Lower leg skin (tissue), 4 donors: ENCODE measurements around the gene STUM. TPM values are rescaled to one million over a fixed set of nuclear protein-coding genes. Genes with fewer than 3 reads are reported as not detected.
"Not testable (repeated sequence)": the region's sequence is repeated elsewhere in the genome, so short reads cannot be mapped to it uniquely, and the experiment has no call there.

Experiments
- DNase-seq, 2 donors: peaks; one replicate each; pipeline ENCODE4 v3.0.0-alpha.2; 2019; ENCODE audit warnings: low spot score in 2 of 2
- H3K4me3 ChIP-seq: fragments of 200-600 bp; sonication (generic); 2 replicates; pipeline ENCODE4 v1.5.1; 2017; ENCODE audit warnings: mild to moderate bottlenecking, low read depth; ENCODE audit not compliant: poor library complexity, severe bottlenecking
- CTCF ChIP-seq, 3 donors: fragments of 450-650 bp; IDR thresholded peaks; one replicate each; pipeline ENCODE4 v1.5.1; 2016; ENCODE audit warnings: antibody characterized with exemption in 3 of 3, mild to moderate bottlenecking in 3 of 3, moderate library complexity in 2 of 3
- POLR2A ChIP-seq, 2 donors: fragments of 450-650 bp; IDR thresholded peaks; one replicate each; pipeline ENCODE4 v1.6.1; 2016 to 2017; ENCODE audit warnings: antibody characterized with exemption in 2 of 2, mild to moderate bottlenecking in 1 of 2, moderate library complexity in 1 of 2
- WGBS, 2 donors: methylation state at CpG; one replicate each; pipeline ENCODE4 v1.1.5; 2018; 5-methylcytosine and 5-hydroxymethylcytosine counted together
- intact Hi-C: fragments of 100-400 bp; cut with DNase I; formaldehyde crosslinking; loops from one replicate; pipeline ENCODE4 v1.15.0; 2023; ENCODE audit warnings: low total_unique reads
- total RNA-seq, 4 donors: library from RNA; depleted of rRNA; stranded (reverse); fragments of >200 nt; gene quantifications; one replicate each; pipeline ENCODE4 v1.1.0, GENCODE V29; 2016

The STUM gene
- total RNA-seq, 4 donors from 2014 or later = 1.0 to 6.6 (median 3.4) TPM

- no peak for DNase-seq
- TF ChIP-seq CTCF (IDR thresholded peaks at IDR 0.05) = no peak
- TF ChIP-seq POLR2A (IDR thresholded peaks at IDR 0.05) = no peak
- no peak overlapping the region for H3K4me3 ChIP-seq
- intact Hi-C loops = no loop called here
- 84 to 90% methylated on average over 2 of the region's 2 CpGs for WGBS, 2 donors
Observed at GRCh38 chr1:226598455-226598849, 49.9 kb downstream of the STUM start.

- 86 to 96% methylated on average over 3 of the region's 3 CpGs for WGBS, 2 donors
- intact Hi-C loops, H3K4me3 ChIP-seq, DNase-seq: not testable (repeated sequence)
Observed at GRCh38 chr1:226598955-226599354, 50.4 kb downstream of the STUM start.

- no peak for TF ChIP-seq POLR2A (IDR thresholded peaks at IDR 0.05)
- no peak for TF ChIP-seq CTCF (IDR thresholded peaks at IDR 0.05)
- DNase-seq = no peak
- no peak overlapping the region for H3K4me3 ChIP-seq
- intact Hi-C loops = no loop called here
Observed at GRCh38 chr1:226599636-226600238, 51.2 kb downstream of the STUM start.

GRCh38 chr1:226600254-226600653 lies 51.7 kb downstream of the STUM start:
- intact Hi-C loops = no loop called here
- TF ChIP-seq POLR2A (IDR thresholded peaks at IDR 0.05) (no peak), CTCF (IDR thresholded peaks at IDR 0.05) (no peak)
- 88 to 91% methylated on average over 4 of the region's 4 CpGs for WGBS, 2 donors
- no peak overlapping the region for H3K4me3 ChIP-seq
- no peak for DNase-seq

GRCh38 chr1:226601456-226601855 lies 52.9 kb downstream of the STUM start:
- no peak overlapping the region for H3K4me3 ChIP-seq
- TF ChIP-seq CTCF (IDR thresholded peaks at IDR 0.05) = no peak
- no peak for TF ChIP-seq POLR2A (IDR thresholded peaks at IDR 0.05)
- DNase-seq = no peak
- 90 to 91% methylated on average over 9 of the region's 9 CpGs for WGBS, 2 donors
- intact Hi-C loops = no loop called here

GRCh38 chr1:226602186-226603021 lies 53.8 kb downstream of the STUM start:
- H3K4me3 ChIP-seq = no peak overlapping the region
- intact Hi-C loops = no loop called here
- TF ChIP-seq CTCF (IDR thresholded peaks at IDR 0.05) (no peak), POLR2A (IDR thresholded peaks at IDR 0.05) (no peak)
- 38 to 48% methylated on average over 21 to 22 of the region's 24 CpGs for WGBS, 2 donors
- peak; percentile 73 to 92 for DNase-seq
